ENCODE results near the gene PLPPR1.
"Not testable (repeated sequence)": the region's sequence is repeated elsewhere in the genome, so short reads cannot be mapped to it uniquely, and the experiment has no call there.

The PLPPR1 gene

GRCh38 chr9:101226161-101226560 is 197.6 kb downstream of the PLPPR1 start:
- DNase-seq = no peak

DNA sequence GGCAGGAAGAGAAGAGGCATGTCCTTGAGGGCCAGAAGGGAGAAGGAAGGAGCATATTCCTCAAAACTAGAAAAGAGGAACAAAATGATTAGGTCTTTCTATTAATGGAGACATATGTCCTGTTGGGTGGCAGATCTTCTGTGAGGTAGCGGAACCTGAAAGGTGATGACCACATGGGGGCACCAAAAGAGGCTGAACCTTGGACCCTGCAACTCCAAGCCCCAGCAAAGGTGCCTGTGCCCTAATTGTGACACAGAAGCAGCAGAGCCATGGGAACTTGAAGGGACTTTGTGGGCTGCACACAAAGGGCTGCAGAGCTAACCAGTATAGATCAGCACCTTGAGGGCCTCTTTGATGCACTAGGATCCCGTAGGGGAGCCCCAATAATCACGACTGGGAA is 198.3 kb downstream of the PLPPR1 start:
- no peak for DNase-seq

GRCh38 chr9:101229606-101230005 is 201.1 kb downstream of the PLPPR1 start:
- no peak for DNase-seq

DNA sequence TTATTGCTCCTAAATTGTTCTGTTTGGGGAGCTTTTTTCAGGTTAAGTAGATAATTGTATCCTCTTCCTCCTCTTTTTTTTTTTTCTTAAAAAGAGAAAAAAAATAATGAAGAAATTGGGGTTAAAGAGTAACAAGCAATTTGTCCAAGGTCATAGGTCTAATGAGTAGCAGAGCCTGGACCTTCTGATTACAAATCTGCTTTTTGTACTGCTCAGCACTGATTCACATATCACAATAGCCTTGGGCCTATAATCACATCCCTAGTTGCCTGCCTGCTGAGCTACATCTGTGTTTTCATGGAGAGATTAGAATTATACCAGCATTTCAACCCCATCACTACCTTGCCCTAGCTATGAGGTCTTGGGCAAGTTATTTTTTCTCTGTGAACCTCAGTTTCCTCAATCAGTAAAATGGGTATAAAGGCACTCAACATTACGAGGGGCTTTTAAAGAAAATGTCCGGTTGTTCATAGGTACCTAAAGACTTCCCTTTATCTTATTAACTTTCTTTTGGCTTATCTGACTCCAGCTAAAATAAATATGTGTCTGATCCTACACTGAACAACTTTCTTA is 204.0 kb downstream of the PLPPR1 start:
- DNase-seq = no peak

GRCh38 chr9:101235105-101235866 is 206.8 kb downstream of the PLPPR1 start:
- no peak for DNase-seq

GRCh38 chr9:101242651-101243050 is 214.1 kb downstream of the PLPPR1 start:
- DNase-seq = no peak

DNA sequence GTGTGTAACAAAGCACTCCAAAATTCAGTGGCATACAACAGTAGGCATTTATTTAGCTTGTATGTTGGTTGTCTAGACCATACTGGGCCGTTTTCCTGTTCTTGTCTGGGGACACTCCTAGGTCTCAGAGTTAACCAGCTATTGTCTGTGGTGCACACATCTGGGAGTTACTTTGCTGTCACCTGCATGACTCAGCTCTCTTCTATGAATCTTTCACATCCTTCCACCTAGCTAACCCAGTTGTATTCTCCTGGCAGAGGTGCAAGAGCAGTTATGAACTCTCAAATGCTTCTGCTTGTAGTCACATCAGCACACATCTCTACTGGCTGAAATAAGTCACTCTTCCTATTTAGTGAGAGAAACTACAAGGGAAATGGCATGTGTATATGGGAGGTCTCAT is 218.2 kb downstream of the PLPPR1 start:
- DNase-seq = no peak

DNA sequence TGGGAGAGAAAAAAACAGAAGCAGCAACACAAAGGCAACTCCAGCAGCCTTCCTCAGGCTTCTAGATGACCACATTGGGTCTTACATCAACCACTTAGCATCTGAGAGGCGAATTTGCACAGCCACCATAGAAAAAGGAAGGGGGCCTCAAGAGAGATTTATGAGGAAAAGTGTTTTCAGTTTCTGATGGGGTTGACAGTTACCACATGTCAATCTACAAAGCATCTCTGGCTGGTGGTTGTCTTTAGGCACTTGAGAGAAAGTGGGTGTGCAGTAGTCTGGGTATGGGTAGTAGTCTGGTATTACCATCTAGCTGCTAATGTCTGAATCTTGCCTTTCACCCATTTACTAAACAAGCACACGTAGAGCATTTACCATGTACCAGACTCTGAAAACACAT is 218.8 kb downstream of the PLPPR1 start:
- DNase-seq = no peak

GRCh38 chr9:101254733-101255433 is 226.4 kb downstream of the PLPPR1 start:
- no peak for DNase-seq

DNA sequence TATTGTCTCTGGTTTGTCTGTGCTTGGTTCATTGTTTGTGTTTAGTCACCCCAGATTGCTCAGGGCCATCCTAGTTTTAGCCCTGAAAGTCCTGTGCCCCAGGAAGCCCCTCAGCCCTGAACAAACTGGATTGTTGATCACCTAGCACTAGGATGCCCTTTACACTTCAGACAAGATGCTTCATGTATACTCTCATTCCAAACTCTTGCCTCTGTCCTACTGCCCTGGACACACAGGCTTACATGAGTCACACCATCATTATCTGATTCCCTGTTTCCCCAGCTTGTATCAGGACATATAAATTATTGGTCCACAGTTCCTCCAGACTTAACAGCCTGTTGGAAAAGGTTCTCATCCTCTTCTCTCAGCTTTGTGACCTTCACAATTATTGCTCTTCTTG is 236.2 kb downstream of the PLPPR1 start:
- DNase-seq = no peak

DNA sequence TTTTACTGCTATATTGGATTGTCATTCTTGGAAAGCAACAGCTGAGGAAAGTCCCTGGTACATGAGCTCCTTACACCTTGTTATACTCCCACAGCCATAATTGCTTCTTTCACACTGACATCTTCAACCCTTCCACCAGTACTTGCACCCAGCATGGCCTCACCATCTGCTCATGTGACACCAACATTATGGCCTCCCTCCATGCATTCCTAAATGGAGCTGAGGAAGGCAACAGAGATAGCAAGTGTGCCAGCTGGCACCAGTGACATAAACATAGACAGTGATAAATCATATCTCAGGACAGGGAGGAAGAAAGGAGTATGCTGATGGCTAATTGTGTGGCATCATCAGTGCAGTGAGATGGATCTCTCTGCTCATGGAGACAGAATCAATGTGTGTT is 236.7 kb downstream of the PLPPR1 start:
- DNase-seq = no peak

- no peak for DNase-seq
Measured at GRCh38 chr9:101268426-101268825, 239.9 kb downstream of the PLPPR1 start.

GRCh38 chr9:101269591-101270283 is 241.2 kb downstream of the PLPPR1 start:
- no peak for DNase-seq

GRCh38 chr9:101270302-101270701 is 241.8 kb downstream of the PLPPR1 start:
- DNase-seq = no peak

DNA sequence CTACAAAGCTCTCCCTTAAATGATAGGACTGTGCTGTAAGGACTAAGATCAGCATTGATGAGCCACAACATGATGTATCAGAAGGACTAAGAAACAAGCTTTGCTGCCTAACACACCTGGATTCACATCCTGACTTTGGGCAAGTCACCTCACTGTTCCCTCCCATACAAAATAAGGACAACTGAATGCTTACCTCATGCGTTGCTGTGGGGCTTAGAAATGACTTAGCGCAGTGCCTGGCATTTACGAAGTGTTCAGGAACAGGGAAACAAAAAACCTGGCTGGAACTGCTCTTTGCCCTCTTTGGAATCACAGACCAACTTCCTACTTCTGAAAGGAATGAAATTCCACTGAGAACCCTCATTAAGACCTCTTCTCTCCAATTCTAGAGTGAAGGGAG is 242.6 kb downstream of the PLPPR1 start:
- no peak for DNase-seq

DNA sequence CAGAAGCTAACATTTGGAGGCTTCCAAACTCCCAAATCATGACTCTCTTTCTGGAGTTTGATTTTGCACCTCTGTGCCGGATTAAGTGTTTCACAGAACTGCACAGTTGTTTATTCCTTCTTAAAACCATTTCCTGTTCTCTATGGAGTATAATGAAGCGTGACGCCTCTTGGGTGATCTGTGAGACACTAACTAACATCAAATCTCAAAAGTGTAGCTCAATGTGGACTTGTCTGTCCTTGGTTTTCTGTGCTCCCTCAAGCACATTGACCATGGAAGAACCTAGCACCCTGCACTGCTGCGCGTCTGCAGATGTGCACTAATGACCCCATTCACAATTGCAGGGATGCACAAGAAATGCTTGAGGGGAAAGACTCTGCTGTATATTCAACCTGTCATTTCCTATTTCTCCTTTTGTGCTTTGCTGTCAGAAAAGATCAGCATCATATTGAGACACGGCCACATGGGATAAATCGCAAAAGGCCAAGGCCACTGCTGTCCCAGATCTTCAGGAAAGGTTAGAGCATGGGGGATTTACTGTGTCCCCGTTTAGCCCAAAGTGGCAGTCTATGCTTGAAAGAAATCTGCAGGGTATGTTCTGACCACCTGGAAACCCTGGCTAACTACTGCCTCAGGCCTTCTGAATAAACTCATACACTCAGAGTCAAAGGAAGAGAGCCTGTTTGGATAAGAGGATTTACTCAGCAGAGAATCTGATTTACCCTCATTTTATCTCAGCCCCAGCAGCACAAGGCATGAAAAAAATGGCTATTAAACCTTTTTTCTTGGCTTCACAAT is 246.6 kb downstream of the PLPPR1 start:
- no peak for DNase-seq

DNA sequence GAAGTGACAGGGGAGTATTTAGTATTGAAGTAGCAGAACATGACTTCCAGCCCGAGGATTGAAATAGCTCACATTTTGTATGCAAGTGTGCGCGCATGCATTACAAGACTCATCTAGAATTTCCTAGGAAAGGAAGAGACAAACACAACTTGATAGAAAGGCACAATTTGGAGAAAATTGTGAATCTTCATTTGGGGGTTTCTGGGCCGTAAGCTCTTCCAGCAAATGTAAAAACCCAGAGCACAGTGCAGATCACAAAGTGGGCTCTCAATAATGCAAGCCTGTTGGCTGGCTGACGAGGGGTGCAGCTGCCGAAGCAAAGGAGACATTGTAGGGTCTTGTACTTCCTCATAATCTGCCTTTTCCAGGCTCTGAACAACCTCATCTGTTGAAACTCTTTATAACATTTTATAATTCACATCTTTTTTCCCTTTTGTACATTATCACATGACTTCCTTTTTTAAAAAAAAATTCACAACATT is 247.3 kb downstream of the PLPPR1 start:
- DNase-seq = no peak

DNA sequence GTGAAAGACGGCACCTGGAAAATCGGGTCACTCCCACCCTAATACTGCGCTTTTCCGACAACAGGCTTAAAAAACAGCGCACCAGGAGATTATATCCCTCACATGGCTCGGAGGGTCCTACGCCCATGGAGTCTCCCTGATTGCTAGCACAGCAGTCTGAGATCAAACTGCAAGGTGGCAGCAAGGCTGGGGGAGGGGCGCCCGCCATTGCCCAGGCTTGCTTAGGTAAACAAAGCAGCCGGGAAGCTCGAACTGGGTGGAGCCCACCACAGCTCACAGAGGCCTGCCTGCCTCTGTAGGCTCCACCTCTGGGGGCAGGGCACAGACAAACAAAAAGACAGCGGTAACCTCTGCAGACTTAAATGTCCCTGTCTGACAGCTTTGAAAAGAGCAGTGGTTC is 262.5 kb downstream of the PLPPR1 start:
- DNase-seq = not testable (repeated sequence)

- no peak for DNase-seq
Measured at GRCh38 chr9:101299901-101300300, 271.4 kb downstream of the PLPPR1 start.

DNA sequence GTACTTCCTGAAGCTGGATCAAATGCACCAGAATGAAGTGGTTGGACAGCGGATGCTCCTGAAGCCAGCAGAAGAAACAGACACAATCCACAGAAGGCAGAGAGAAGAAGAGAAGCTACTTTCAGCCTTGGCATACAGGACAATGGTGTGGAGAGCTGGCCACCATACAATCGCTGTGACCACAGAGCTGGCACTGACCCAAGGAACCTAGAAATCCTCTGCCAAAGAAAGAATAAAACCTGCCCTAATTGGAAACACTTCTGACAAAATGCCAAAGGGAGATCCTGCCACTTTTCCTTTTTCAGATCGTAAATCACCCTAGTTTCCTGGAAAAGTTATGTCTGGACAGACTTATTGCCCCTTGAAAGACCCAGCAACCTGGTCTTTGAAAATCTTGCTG is 278.5 kb downstream of the PLPPR1 start:
- no peak for DNase-seq

- DNase-seq = no peak
Measured at GRCh38 chr9:101307524-101308213, 279.1 kb downstream of the PLPPR1 start.

- no peak for DNase-seq
Measured at GRCh38 chr9:101309139-101309538, 280.6 kb downstream of the PLPPR1 start.

Measured in CD4-positive, alpha-beta T cell treated with Interleukin-1 beta for 1 hour (primary cell).